Tibial artery (tissue), 4 donors: ENCODE measurements around the gene KCNH1.
"Not testable (repeated sequence)": the region's sequence is repeated elsewhere in the genome, so short reads cannot be mapped to it uniquely, and the experiment has no call there.

ENCODE experiments used
- DNase-seq, 2 donors: peaks; one replicate each; pipeline ENCODE4 v3.0.0-alpha.2; 2019
- H3K27ac ChIP-seq, 2 donors: fragments of 200-600 bp; sonication (generic) in 1 of 2; 1 replicate in 1 of 2; 2 replicates in 1 of 2; pipeline ENCODE4 v1.5.1; 2018 to 2019; ENCODE audit warnings: mild to moderate bottlenecking in 1 of 2
- H3K27me3 ChIP-seq, 2 donors: fragments of 200-600 bp; sonication (generic) in 1 of 2; one replicate each; pipeline versions ENCODE4 v1.5.1 to v1.6.0; 2016 to 2019
- H3K36me3 ChIP-seq, 3 donors: fragments of 200-600 bp; sonication (generic) in 2 of 3; one replicate each; pipeline ENCODE4 v1.5.1; 2016 to 2019; ENCODE audit warnings: mild to moderate bottlenecking in 2 of 3
- H3K4me1 ChIP-seq, 4 donors: fragments of 200-600 bp; sonication (generic) in 2 of 4; 1 replicate in 3 of 4; 2 replicates in 1 of 4; pipeline ENCODE4 v1.5.1; 2016 to 2019
- H3K4me3 ChIP-seq, 2 donors: fragments of 200-600 bp; sonication (generic) in 1 of 2; 1 replicate in 1 of 2; 2 replicates in 1 of 2; pipeline ENCODE4 v1.5.1; 2018 to 2019; ENCODE audit warnings: mild to moderate bottlenecking in 2 of 2
- H3K9me3 ChIP-seq, 3 donors: fragments of 200-600 bp; sonication (generic) in 1 of 3; one replicate each; pipeline ENCODE4 v1.5.1; 2016 to 2019
- intact Hi-C: fragments of 100-400 bp; cut with DNase I; formaldehyde crosslinking; loops from one replicate; pipeline ENCODE4 v1.15.0; 2023; ENCODE audit warnings: low total_unique reads
- TF ChIP-seq, protein P1 (sequence below), 2 experiments: fragments of 200-600 bp in 1 of 2; fragments of 450-650 bp in 1 of 2; IDR thresholded peaks; one replicate each; pipeline ENCODE4 v1.5.1; 2017 to 2019; ENCODE audit warnings: antibody characterized with exemption in 2 of 2, mild to moderate bottlenecking in 1 of 2, moderate library complexity in 1 of 2

KCNH1 gene

DNA sequence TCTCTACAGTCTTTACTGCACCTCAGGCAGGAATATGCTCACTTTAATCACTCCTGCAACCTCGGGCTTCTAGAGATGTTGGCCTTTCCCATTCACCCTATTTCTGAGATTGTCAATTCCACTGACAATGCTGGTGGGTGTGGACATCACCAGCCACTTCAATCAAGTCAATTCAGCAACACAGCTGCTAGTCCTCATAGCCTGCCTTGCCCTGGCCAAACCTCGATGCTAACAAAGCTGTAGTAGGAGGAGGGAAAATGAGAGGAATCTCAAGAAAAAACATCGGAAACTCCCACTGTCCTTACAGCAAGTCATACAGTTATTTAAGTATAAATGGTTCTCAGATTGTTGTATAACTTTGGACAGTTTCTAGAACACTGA lies 155.0 kb downstream of the KCNH1 start:
- H3K4me3 ChIP-seq = no peak overlapping the region
- H3K4me1 ChIP-seq = no peaks in the 10 kb centered on the region
- H3K9me3 ChIP-seq = peaks cover 0 to 4% (median 3%) of the 10 kb centered on the region in 3 donors
- TF ChIP-seq, protein P1, sequence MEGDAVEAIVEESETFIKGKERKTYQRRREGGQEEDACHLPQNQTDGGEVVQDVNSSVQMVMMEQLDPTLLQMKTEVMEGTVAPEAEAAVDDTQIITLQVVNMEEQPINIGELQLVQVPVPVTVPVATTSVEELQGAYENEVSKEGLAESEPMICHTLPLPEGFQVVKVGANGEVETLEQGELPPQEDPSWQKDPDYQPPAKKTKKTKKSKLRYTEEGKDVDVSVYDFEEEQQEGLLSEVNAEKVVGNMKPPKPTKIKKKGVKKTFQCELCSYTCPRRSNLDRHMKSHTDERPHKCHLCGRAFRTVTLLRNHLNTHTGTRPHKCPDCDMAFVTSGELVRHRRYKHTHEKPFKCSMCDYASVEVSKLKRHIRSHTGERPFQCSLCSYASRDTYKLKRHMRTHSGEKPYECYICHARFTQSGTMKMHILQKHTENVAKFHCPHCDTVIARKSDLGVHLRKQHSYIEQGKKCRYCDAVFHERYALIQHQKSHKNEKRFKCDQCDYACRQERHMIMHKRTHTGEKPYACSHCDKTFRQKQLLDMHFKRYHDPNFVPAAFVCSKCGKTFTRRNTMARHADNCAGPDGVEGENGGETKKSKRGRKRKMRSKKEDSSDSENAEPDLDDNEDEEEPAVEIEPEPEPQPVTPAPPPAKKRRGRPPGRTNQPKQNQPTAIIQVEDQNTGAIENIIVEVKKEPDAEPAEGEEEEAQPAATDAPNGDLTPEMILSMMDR (IDR thresholded peaks at IDR 0.05) = no peak
- intact Hi-C loops = no loop called here
- H3K27me3 ChIP-seq = no peaks in the 10 kb centered on the region
- DNase-seq = no peak
- H3K36me3 ChIP-seq = no peaks in the 10 kb centered on the region
- no peak overlapping the region for H3K27ac ChIP-seq

DNA sequence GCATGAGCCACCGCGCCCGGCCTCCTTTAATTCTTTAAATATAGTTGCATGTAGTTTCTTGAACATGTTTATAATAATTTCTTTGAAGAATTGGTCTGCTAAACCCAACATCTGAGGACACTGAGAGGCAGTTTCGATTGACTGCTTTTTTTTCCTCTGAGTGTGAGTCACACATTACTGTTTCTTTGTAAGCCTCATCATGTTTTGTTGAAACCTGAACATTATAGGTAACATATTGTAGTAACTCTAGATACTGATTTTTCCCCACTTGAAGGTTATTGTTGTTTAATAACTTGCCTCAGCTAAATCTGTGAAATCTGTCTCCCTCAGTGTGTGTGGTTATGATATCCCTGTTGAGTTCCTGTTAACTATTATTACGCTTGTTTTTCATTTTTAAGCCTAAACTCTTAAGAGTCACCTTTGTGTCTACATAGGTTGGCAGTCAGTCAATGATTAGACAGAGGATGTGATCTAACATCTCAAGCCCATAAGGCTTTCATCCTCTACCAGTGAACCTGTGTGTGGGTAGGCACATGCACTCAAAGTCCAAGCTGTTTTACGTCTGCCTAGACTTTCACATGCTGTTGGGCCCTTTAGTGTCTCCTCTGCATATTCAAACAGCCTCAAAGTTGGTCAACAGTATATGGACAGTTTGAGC lies 155.5 kb downstream of the KCNH1 start:
- H3K4me1 ChIP-seq = no peaks in the 10 kb centered on the region
- DNase-seq = no peak
- no peak overlapping the region for H3K27ac ChIP-seq
- H3K9me3 ChIP-seq = peaks cover 0 to 4% (median 3%) of the 10 kb centered on the region in 3 donors
- intact Hi-C loops = no loop called here
- no peaks in the 10 kb centered on the region for H3K36me3 ChIP-seq
- no peaks in the 10 kb centered on the region for H3K27me3 ChIP-seq
- TF ChIP-seq, protein P1 (IDR thresholded peaks at IDR 0.05) = no peak
- H3K4me3 ChIP-seq = no peak overlapping the region

DNA sequence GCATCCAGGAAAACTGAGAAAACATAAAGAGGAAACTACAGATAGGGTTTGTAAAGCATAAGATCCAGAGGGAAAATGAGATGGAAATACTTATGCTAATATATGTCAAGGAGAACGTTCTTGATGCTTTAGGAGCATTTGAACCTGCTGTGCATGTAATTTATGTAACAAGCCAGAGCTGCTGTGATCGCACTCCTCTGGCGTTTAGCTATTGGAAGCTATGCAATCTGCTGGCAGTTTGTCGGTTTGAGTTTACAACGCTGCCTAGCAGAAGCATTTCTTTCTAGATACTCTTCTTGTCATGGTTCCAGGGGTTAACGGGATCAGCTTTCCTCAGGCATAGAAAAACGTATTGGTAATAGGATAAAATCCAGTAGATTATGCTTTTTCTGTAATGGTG lies 182.7 kb downstream of the KCNH1 start:
- H3K27ac ChIP-seq = no peak overlapping the region
- DNase-seq = no peak

DNA sequence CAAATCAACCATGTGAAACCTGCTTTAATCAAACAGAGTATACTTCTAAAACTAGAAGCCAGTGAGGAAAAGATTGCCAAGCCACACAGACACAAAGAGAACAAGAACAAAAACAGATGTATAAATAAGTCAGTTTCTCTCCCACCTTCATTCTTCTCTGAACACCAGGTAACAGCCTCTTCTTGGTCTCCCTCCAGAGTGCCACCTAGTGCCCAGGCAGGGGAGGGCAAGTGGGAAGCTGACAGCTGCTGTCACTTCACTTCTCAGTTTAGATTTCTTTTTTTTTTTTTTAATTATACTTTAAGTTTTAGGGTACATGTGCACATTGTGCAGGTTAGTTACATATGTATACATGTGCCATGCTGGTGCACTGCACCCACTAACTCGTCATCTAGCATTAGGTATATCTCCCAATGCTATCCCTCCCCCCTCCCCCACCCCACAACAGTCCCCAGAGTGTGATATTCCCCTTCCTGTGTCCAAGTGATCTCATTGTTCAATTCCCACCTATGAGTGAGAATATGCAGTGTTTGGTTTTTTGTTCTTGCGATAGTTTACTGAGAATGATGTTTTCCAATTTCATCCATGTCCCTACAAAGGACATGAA lies 183.9 kb downstream of the KCNH1 start:
- H3K4me3 ChIP-seq, intact Hi-C loops, H3K9me3 ChIP-seq, H3K27me3 ChIP-seq, H3K4me1 ChIP-seq, H3K27ac ChIP-seq, DNase-seq, H3K36me3 ChIP-seq: not testable (repeated sequence)
- TF ChIP-seq, protein P1 (IDR thresholded peaks at IDR 0.05) = peak in 1 of 2 experiments; percentile 6

More for the DNA sequence above, 182.7 kb downstream of the KCNH1 start:
- intact Hi-C loops = no loop called here
- Histone ChIP-seq H3K9me3 (no peaks in the 10 kb centered on the region), H3K4me1 (no peaks in the 10 kb centered on the region), H3K27me3 (no peaks in the 10 kb centered on the region), H3K4me3 (no peak overlapping the region), H3K36me3 (no peaks in the 10 kb centered on the region)
- TF ChIP-seq, protein P1 (IDR thresholded peaks at IDR 0.05) = no peak

DNA sequence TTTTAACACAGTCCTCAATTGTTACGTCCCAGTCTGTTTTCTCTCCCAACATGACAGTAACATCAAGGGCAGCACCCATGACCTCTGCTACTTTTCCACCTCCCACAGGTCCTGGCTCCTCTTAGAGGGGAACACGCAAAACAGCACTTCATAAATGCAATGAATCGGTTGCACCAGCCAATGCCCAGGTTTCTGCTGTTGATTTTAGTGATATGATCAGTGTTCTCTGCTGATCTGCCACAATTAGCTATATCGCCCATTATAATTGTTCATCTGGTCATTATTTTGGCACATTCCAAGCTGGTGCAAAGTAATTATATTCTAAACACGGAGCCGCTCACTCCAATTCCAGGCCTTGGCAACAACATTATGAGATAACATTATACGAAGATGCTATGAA lies 184.5 kb downstream of the KCNH1 start:
- Histone ChIP-seq H3K4me3 (no peak overlapping the region), H3K27me3 (no peaks in the 10 kb centered on the region), H3K27ac (no peak overlapping the region), H3K36me3 (no peaks in the 10 kb centered on the region), H3K9me3 (no peaks in the 10 kb centered on the region), H3K4me1 (no peaks in the 10 kb centered on the region)
- intact Hi-C loops = no loop called here
- no peak for DNase-seq
- TF ChIP-seq, protein P1 (IDR thresholded peaks at IDR 0.05) = no peak
